Natural killer cell (primary cell): ENCODE data around the gene CLSTN2. TPM values are rescaled to one million over a fixed set of nuclear protein-coding genes. Genes with fewer than 3 reads are reported as not detected.

Source experiments
- ATAC-seq, 3 donors: fragments of 150-1000 bp in 2 of 3; fragments of 200-7000 bp in 1 of 3; cut with Tn5 transposase; 1 replicate in 1 of 3; 2 replicates in 2 of 3; pipeline ENCODE4 v1.10.0; 2021; ENCODE audit warnings: mild to moderate bottlenecking in 2 of 3, moderate library complexity in 2 of 3
- DNase-seq, 2 donors: peaks; one replicate each; pipeline versions ENCODE4 v3.0.0 to v3.0.0-alpha.2; 2013 to 2021; ENCODE audit warnings: mixed read lengths in 1 of 2
- H3K27ac ChIP-seq: one replicate; pipeline ENCODE4 v1.5.1; 2013; ENCODE audit warnings: mild to moderate bottlenecking, low read length
- H3K27me3 ChIP-seq: one replicate; pipeline ENCODE4 v1.6.1; 2013; ENCODE audit warnings: low read length; ENCODE audit not compliant: control insufficient read depth, insufficient read depth
- H3K36me3 ChIP-seq: one replicate; pipeline ENCODE4 v1.6.1; 2013; ENCODE audit warnings: low read length; ENCODE audit not compliant: control insufficient read depth, insufficient read depth
- H3K4me1 ChIP-seq: one replicate; pipeline ENCODE4 v1.6.1; 2013; ENCODE audit warnings: low read length; ENCODE audit not compliant: control insufficient read depth, insufficient read depth
- H3K4me3 ChIP-seq: one replicate; pipeline ENCODE4 v1.5.1; 2013; ENCODE audit warnings: low read length
- H3K9me3 ChIP-seq: one replicate; pipeline ENCODE4 v1.6.1; 2013; ENCODE audit warnings: low read length; ENCODE audit not compliant: control insufficient read depth, insufficient read depth
- H3K27ac Mint-ChIP-seq, 2 donors: one replicate each; pipeline ENCODE4 v1.8.0; 2022; ENCODE audit warnings: mild to moderate bottlenecking in 2 of 2, mixed read lengths in 2 of 2, moderate library complexity in 1 of 2
- H3K27me3 Mint-ChIP-seq, 2 donors: one replicate each; pipeline ENCODE4 v1.8.0; 2022; ENCODE audit warnings: low read depth in 2 of 2, mixed read lengths in 2 of 2
- H3K36me3 Mint-ChIP-seq: one replicate; pipeline ENCODE4 v1.8.0; 2022; ENCODE audit warnings: mixed read lengths
- H3K4me1 Mint-ChIP-seq, 2 donors: one replicate each; pipeline ENCODE4 v1.8.0; 2022; ENCODE audit warnings: mixed read lengths in 2 of 2
- H3K4me3 Mint-ChIP-seq: one replicate; pipeline ENCODE4 v1.8.0; 2022; ENCODE audit warnings: mild to moderate bottlenecking, moderate library complexity, mixed read lengths
- H3K9me3 Mint-ChIP-seq, 2 donors: one replicate each; pipeline ENCODE4 v1.8.0; 2022; ENCODE audit warnings: mixed read lengths in 2 of 2
- CTCF ChIP-seq: fragments of 200-600 bp; IDR thresholded peaks from one replicate; pipeline ENCODE4 v1.8.0; 2022; ENCODE audit warnings: antibody characterized with exemption
- WGBS: methylation state at CpG from one replicate; pipeline ENCODE4 v1.1.7; 2013; ENCODE audit warnings: missing lambda C conversion rate; ENCODE audit not compliant: insufficient coverage; 5-methylcytosine and 5-hydroxymethylcytosine counted together
- intact Hi-C: fragments of 100-400 bp; cut with micrococcal nuclease; formaldehyde crosslinking; loops from one replicate; pipeline ENCODE4 v1.14.2; 2022
- total RNA-seq, 4 donors: library from RNA; stranded (reverse); fragments of 120-200 nt in 1 of 4; gene quantifications; one replicate each; pipeline versions ENCODE4 v1.2.3 to v1.2.4, GENCODE V29; 2013 to 2022

Gene CLSTN2
- total RNA-seq, 3 donors from 2014 or later (not counting 1 experiment from before 2014, with no cell fraction given) = 0.05 TPM; not detected in 2

GRCh38 chr3:140089403-140090072 lies 154.6 kb downstream of the CLSTN2 start:
- Mint-ChIP-seq H3K27me3 (no peaks in the 10 kb centered on the region), H3K4me3 (no peak overlapping the region), H3K9me3 (no peaks in the 10 kb centered on the region), H3K4me1 (no peaks in the 10 kb centered on the region), H3K27ac (no peak overlapping the region), H3K36me3 (no peaks in the 10 kb centered on the region)
- DNase-seq (no peak), ATAC-seq (no peak)
- no peak overlapping the region for H3K27ac ChIP-seq
- 78% methylated on average over 2 of the region's 2 CpGs for WGBS
- H3K27me3 ChIP-seq = no peaks in the 10 kb centered on the region
- no peaks in the 10 kb centered on the region for H3K36me3 ChIP-seq
- no peak overlapping the region for H3K4me3 ChIP-seq
- no peaks in the 10 kb centered on the region for H3K4me1 ChIP-seq
- no peak for TF ChIP-seq CTCF
- H3K9me3 ChIP-seq = peaks cover 2% of the 10 kb centered on the region
- intact Hi-C loops = no loop called here

GRCh38 chr3:140091143-140091542 lies 156.2 kb downstream of the CLSTN2 start:
- Mint-ChIP-seq H3K4me3 (no peak overlapping the region), H3K27me3 (no peaks in the 10 kb centered on the region), H3K4me1 (no peaks in the 10 kb centered on the region), H3K36me3 (no peaks in the 10 kb centered on the region), H3K27ac (no peak overlapping the region), H3K9me3 (no peaks in the 10 kb centered on the region)
- no peaks in the 10 kb centered on the region for H3K4me1 ChIP-seq
- no peaks in the 10 kb centered on the region for H3K36me3 ChIP-seq
- intact Hi-C loops = no loop called here
- no peak for ATAC-seq
- 85% methylated on average over 3 of the region's 3 CpGs for WGBS
- no peak for TF ChIP-seq CTCF
- DNase-seq = no peak
- H3K9me3 ChIP-seq = peaks cover 2% of the 10 kb centered on the region
- no peak overlapping the region for H3K4me3 ChIP-seq
- H3K27ac ChIP-seq = no peak overlapping the region
- H3K27me3 ChIP-seq = no peaks in the 10 kb centered on the region

- H3K27ac ChIP-seq = no peak overlapping the region
- H3K27me3 ChIP-seq = no peaks in the 10 kb centered on the region
- Mint-ChIP-seq H3K27me3 (no peaks in the 10 kb centered on the region), H3K27ac (no peak overlapping the region), H3K4me3 (no peak overlapping the region), H3K9me3 (no peaks in the 10 kb centered on the region), H3K36me3 (no peaks in the 10 kb centered on the region), H3K4me1 (no peaks in the 10 kb centered on the region)
- no peak overlapping the region for H3K4me3 ChIP-seq
- no peaks in the 10 kb centered on the region for H3K4me1 ChIP-seq
- WGBS = 87% methylated on average over 6 of the region's 8 CpGs
- DNase-seq (no peak), ATAC-seq (no peak)
- H3K36me3 ChIP-seq = no peaks in the 10 kb centered on the region
- intact Hi-C loops = no loop called here
- peaks cover 2% of the 10 kb centered on the region for H3K9me3 ChIP-seq
- TF ChIP-seq CTCF = no peak
These were observed 158.0 kb downstream of the CLSTN2 start for GRCh38 chr3:140092848-140093536.
